Erythroblast (primary cell): ENCODE results near the gene ASB7.
A peak's percentile ranks its signal among the peaks of the same experiment; 100 is the strongest.

Source experiments
- DNase-seq, 2 experiments: peaks; one replicate each; lab custom pipeline; 2025; lab: John Stamatoyannopoulos, UW
- GATA1 ChIP-seq: IDR thresholded peaks from 2 replicates; pipeline ENCODE4 v1.6.1; 2011; ENCODE audit warnings: low read depth, mild to moderate bottlenecking, control low read depth, low read length, moderate library complexity
- POLR2A ChIP-seq: IDR thresholded peaks from 2 replicates; pipeline ENCODE4 v1.6.1; 2011; ENCODE audit warnings: mild to moderate bottlenecking, low read length

ASB7 gene, protein sequence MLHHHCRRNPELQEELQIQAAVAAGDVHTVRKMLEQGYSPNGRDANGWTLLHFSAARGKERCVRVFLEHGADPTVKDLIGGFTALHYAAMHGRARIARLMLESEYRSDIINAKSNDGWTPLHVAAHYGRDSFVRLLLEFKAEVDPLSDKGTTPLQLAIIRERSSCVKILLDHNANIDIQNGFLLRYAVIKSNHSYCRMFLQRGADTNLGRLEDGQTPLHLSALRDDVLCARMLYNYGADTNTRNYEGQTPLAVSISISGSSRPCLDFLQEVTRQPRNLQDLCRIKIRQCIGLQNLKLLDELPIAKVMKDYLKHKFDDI

DNA sequence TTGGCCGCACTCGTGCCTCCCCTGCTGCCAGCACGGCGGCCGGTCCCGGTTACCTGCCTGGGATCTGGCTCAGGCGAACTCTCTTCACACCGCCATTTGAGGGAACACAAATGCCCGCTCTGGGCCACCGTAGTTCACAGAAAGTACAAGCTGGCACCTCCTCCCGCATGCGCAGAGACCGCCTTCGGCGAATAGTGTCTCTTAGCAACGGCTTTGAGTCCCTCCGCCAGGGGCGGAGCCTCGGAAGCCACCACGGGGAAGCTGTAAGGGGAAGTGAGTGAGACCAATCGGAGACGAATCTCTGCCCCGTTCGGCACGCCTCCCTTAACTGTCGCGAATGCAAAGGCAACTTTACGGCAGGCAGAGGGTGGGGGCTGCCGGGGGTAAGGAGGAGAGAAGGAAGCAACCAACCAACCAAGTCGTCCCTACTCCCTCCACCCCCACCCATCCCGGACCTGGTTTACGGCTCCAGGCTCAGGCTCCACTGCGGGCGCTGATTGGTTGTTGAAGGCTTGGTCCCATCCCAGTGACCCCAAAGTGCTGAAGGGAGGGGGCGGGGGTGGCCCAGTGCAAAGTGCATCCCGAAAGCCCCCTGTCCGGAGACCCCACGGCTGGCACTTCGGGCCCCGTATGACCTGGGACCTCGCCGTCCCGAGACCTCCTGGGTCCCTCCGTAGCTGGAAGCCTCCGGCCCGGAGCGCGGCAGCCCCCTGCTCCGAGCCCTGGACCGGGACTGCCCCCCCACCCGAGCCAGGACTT, at the start of gene ASB7, which contains the start of gene LINS1:
TSS of gene ASB7 (plus strand) at position 526 of the 759 bp plus-strand sequence. CDS start 9,628 bp downstream, outside the sequence.
TSS of gene LINS1 (minus strand) at position 121 of the 759 bp plus-strand sequence. CDS start 21,342 bp downstream, outside the sequence.
- TF ChIP-seq GATA1 (no peak), POLR2A (peak; percentile 83)
- peak; percentile 100 for DNase-seq

GRCh38 chr15:100553468-100553867, 48.9 kb upstream of the ASB7 start:
- TF ChIP-seq POLR2A = no peak
- no peak for DNase-seq

GRCh38 chr15:100558771-100559254, 43.6 kb upstream of the ASB7 start:
- TF ChIP-seq GATA1 (no peak), POLR2A (no peak)
- no peak for DNase-seq

- no peak for TF ChIP-seq POLR2A
- TF ChIP-seq GATA1 = no peak
- no peak for DNase-seq
These were observed 43.1 kb upstream of the ASB7 start for GRCh38 chr15:100559330-100559729.

GRCh38 chr15:100560323-100560722, 42.1 kb upstream of the ASB7 start:
- DNase-seq = no peak
- no peak for TF ChIP-seq POLR2A
- no peak for TF ChIP-seq GATA1

DNA sequence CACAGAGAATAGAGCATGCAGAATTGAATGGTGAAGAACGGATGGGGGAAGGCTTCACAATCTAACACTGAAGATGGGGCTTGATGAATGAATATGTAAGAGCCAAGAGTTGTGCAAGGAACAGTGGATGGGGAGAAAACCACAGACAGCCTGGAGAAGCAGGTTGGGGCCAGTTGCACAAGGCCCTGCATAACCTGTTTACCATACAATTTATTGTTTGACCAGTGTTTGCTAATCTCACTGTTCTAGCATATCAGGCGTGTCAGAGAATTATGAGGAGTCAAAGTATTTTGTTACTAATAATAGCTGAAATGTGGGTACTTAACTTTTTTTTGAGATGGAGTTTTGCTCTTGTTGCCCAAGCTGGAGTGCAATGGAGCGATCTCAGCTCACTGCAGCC, 36.8 kb upstream of the ASB7 start:
- TF ChIP-seq POLR2A (no peak), GATA1 (no peak)
- no peak for DNase-seq

GRCh38 chr15:100566850-100567628, 35.4 kb upstream of the ASB7 start:
- no peak for TF ChIP-seq GATA1
- TF ChIP-seq POLR2A = no peak
- no peak for DNase-seq

- TF ChIP-seq GATA1 (no peak), POLR2A (no peak)
- no peak for DNase-seq
These were observed 33.0 kb upstream of the ASB7 start for GRCh38 chr15:100569391-100569790.

- DNase-seq = no peak
- no peak for TF ChIP-seq GATA1
- no peak for TF ChIP-seq POLR2A
These were observed 32.1 kb upstream of the ASB7 start for GRCh38 chr15:100570275-100570674.

- DNase-seq = no peak
- TF ChIP-seq GATA1 = no peak
- no peak for TF ChIP-seq POLR2A
These were observed 31.6 kb upstream of the ASB7 start for GRCh38 chr15:100570735-100571313.

- no peak for TF ChIP-seq POLR2A
- TF ChIP-seq GATA1 = no peak
- no peak for DNase-seq
These were observed 30.7 kb upstream of the ASB7 start for GRCh38 chr15:100571592-100572167.

DNA sequence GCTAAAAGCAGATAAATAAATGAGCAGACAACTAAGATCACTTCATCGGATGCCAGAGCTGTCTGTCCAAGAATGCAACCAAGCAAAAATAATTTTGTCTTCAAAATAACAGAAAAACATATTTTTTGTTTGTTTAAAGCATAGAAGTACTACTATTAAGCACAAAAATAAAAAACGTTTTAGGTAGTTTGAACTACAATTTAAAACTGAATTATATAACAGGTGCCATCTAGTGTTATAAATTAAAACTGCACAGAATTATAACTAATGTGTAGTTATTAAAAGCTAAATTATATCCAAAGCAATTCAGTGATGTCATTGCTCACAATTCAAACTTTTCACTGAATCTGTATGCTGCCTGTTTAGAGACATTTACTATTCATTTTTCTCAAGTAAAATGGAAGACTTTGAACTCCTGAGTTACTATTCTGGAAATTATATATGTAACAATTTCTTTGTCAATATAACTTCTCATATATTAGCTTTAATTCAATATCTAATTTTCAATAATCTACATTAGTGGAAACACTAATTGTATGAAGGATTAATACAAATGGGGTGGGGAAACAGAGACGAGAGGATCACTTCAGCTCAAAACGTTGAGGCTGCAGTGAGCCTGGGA, 29.9 kb upstream of the ASB7 start:
- peak in 1 of 2 experiments; percentile 21 for DNase-seq
- TF ChIP-seq GATA1 (no peak), POLR2A (no peak)

- DNase-seq = no peak
- TF ChIP-seq GATA1 (no peak), POLR2A (no peak)
These were observed 28.9 kb upstream of the ASB7 start for GRCh38 chr15:100573526-100573925.
